Activated T-cell treated with anti-CD3 and anti-CD28 coated beads, Interleukin-2, amount 50 U/mL, for 4 hours (primary cell): Measurements from ENCODE around the gene WRAP53. TPM values are rescaled to one million over a fixed set of nuclear protein-coding genes. Genes with fewer than 3 reads are reported as not detected.

Experiments
- ATAC-seq, 2 donors: fragments of 200-7000 bp; cut with Tn5 transposase; one replicate each; pipeline ENCODE4 v1.10.0; 2021
- DNase-seq: peaks from one replicate; pipeline ENCODE4 v3.0.0-alpha.2; 2020
- H3K27me3 Mint-ChIP-seq: one replicate; pipeline ENCODE4 v1.8.0; 2021; ENCODE audit warnings: low read depth, mixed read lengths
- H3K36me3 Mint-ChIP-seq: one replicate; pipeline ENCODE4 v1.8.0; 2022; ENCODE audit warnings: mixed read lengths; ENCODE audit not compliant: insufficient read depth
- H3K4me1 Mint-ChIP-seq: one replicate; pipeline ENCODE4 v1.8.0; 2021; ENCODE audit warnings: low read depth, mixed read lengths
- H3K4me3 Mint-ChIP-seq: one replicate; pipeline ENCODE4 v1.8.0; 2021; ENCODE audit warnings: mild to moderate bottlenecking, moderate library complexity, mixed read lengths
- H3K9me3 Mint-ChIP-seq: one replicate; pipeline ENCODE4 v1.8.0; 2021; ENCODE audit warnings: mixed read lengths
- total RNA-seq, 3 donors: library from RNA; stranded (reverse); gene quantifications; one replicate each; pipeline ENCODE4 v1.2.1, GENCODE V29; 2021

The WRAP53 gene
- total RNA-seq, 3 donors from 2014 or later, result 27.3 to 34.9 (median 34.3) TPM

DNA sequence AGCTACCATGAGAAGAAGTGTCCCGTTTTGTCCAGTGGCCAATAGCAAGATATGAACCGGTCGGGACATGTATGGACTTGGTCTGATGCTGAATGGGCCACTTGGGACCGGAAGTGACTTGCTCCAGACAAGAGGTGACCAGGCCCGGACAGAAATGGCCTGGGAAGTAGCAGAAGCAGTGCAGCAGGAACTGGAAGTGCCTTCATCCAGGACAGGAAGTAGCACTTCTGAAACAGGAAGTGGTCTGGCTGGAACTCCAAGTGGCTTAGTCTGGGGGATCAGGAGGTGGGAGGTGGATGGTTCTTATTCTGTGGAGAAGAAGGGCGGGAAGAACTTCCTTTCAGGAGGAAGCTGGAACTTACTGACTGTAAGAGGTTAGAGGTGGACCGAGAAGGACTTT is 22.0 kb downstream of the WRAP53 start:
- Mint-ChIP-seq H3K4me3 (no peak overlapping the region), H3K9me3 (no peaks in the 10 kb centered on the region), H3K4me1 (peaks cover 18% of the 10 kb centered on the region), H3K27me3 (peaks cover 77% of the 10 kb centered on the region), H3K36me3 (no peaks in the 10 kb centered on the region)
- DNase-seq, result no peak
- no peak for ATAC-seq

DNA sequence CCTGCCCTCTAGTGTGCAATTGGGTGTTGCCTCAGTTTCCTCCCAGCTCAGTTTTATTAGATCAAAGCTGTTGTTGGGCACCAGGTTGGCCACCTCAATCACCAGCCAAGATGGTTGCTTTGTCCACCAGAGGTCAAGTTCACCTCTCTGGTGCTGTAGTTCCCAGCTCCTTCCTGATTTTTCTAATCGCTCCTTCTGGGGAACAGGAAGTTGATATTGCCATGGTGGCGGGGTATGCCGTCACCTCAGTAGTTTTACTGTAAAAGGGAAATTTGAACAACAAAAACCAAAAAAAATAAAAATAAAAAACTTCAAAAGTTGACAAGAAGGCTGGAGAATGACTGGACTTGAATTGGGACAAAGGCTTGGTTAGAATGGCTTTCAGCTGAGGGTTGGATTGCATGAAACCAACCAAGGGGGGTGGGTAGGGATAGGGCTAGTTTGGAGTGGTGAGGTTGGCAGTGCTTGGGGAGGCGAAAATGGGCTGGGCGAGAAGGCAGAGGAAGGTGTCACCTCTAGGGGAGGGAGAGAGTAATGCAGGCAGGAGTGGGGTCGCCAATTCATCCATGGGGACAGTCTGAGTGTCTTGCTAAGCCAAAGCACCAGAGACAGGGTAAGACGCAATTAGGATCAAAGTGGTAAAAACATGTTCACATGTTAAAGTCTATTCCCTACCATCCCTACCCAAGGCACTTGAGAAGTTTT is 22.9 kb downstream of the WRAP53 start:
- Mint-ChIP-seq H3K9me3 (no peaks in the 10 kb centered on the region), H3K36me3 (no peaks in the 10 kb centered on the region), H3K4me1 (peaks cover 12% of the 10 kb centered on the region), H3K4me3 (no peak overlapping the region), H3K27me3 (peaks cover 80% of the 10 kb centered on the region)
- peak; percentile 51 to 58 for ATAC-seq
- no peak for DNase-seq

DNA sequence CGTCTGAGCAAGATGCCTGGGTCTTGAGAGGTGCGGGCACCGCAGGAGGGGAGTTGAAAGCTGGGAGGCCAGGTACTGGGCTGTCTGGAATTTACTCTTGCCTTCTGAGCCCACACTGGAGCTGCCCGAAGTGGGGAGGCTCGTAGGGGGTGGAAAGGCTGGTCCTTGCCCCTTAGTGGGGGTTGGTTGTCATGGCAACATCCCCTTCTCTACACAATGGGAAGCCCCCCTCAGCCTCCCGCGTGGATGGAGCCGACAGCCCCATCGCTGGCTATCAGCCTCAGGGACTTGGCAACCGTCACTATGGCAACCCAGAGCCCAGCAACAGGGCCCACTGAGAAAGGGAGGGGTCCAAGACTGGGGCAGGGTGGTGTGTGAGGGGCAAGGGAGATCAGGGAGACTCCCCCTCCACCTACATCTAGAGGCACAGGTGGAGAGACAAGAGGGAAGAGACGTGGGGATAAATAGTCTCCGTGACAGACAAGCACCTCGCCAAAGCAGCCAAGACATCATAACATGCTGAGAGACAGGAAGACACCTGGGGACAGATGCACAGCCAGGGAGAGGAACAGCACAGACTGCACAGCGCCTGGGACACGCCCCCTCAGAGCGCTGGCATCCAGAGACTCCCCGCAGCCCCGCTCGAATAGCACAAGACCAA is 24.0 kb downstream of the WRAP53 start:
- no peaks in the 10 kb centered on the region for H3K36me3 Mint-ChIP-seq
- H3K4me3 Mint-ChIP-seq, result no peak overlapping the region
- no peak for DNase-seq
- H3K9me3 Mint-ChIP-seq, result no peaks in the 10 kb centered on the region
- ATAC-seq, result no peak
- peaks cover 14% of the 10 kb centered on the region for H3K4me1 Mint-ChIP-seq
- peaks cover 77% of the 10 kb centered on the region for H3K27me3 Mint-ChIP-seq

DNA sequence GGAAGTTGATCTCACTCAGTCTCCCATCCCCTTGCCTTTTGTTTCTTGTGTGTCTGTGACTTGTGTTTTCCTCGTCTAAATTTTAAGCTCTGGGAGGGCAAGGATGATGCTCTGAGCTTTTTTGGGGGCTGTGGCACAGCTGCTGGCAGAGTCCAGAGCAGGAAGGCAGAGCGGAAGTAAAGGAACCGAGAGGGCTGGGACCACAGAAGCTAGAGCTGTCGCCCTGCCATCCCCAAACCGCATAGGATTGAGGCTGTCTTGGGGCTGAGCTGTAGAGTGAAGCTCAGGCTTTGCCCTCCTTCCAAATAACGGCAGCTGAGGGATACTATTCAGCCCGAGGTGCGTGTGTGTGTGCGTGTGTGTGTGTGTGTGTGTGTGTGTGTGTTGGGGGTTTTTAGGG is 25.5 kb downstream of the WRAP53 start:
- no peak for DNase-seq
- ATAC-seq, result no peak
- no peaks in the 10 kb centered on the region for H3K36me3 Mint-ChIP-seq
- peaks cover 74% of the 10 kb centered on the region for H3K27me3 Mint-ChIP-seq
- H3K4me1 Mint-ChIP-seq, result peaks cover 23% of the 10 kb centered on the region
- no peaks in the 10 kb centered on the region for H3K9me3 Mint-ChIP-seq
- H3K4me3 Mint-ChIP-seq, result no peak overlapping the region

DNA sequence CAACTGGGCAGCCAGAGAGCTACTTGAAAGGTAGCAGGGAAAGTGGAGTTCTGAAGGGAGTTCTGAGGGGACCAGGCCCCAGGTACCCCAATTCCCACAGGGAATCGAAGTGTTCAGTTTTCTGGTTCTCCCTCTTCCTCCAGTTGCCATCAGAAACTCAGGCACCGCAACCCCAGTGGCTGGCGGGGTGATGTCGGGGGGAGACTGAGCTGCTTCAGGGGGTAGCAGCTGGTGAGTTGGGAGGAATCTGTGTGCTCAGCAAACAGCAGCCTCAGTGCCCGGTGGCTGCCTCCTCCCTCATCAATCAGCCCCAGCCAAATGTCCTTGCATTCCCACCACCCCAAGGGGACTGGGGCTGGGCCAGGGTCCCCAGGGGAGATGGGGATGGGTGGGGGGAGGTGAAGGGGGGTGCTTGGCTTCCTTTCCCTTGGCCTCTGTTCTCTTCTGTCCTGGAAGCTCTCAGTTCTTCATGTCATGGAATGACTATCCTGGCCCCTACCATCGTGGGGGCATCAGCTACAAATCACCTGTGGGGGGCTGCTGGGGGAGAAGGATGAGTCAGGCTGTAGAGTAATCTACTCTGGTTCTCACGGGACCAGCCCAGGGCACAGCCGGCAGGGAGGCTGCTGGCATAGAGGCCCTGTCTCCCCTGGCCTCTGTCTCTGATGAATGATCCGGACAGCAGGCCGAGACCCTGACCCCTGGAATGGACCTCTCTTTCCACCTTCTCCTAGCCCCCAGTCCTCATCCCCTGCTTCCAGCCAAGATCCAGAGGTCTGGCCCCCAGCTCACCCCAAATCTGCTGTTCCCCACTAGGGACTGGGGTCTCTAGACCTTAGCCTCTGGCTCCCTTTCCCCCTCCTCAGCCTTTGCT is 26.7 kb downstream of the WRAP53 start:
- Mint-ChIP-seq H3K27me3 (peaks cover 76% of the 10 kb centered on the region), H3K4me3 (no peak overlapping the region), H3K4me1 (peaks cover 23% of the 10 kb centered on the region), H3K9me3 (no peaks in the 10 kb centered on the region), H3K36me3 (no peaks in the 10 kb centered on the region)
- ATAC-seq (no peak), DNase-seq (no peak)

DNA sequence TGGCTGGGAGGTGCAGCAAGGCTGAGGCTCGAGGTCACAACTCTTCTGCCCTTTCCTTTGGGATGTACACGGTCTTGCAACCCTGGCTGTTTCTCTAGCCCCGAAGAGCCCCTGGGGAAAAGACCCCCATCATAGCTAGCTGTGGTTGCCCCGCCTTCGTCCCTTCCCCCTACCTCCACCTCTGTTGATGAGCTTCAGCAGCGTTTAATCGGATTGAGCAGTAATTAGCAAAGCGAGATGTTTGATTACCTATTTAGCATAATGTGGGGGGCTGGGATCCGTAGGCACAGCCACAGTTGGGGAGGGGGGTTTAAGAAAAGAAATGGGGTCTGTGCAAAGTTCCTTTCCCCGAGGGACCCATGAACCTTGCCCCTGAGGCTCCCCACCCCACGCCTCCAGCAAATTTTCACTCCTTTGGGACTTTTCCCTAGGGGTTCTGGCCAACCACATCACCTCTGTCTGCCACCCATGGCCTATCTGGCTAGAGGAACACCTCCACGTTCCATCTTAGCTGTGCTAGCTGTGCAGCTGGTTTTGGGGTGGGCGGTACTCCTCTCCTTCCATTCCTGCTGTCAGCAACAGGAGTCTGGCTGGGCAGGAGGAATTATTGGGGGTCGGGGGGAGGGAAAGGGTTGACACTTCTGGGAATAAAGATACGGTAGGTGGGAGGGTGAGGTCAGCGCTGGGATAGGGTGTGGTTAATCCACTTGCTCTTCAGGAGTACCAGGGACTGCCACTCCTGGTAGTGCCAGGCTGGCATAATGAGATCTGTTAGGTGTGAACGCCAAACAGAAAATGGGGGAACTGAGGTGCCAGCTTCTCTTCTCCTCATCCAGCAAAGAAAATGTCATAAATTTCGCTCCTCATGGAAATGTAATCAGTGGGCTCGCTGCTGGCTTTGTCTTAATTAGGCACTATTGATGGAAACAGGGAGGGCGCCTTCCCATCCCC is 27.9 kb downstream of the WRAP53 start:
- Mint-ChIP-seq H3K4me1 (peaks cover 14% of the 10 kb centered on the region), H3K27me3 (peaks cover 75% of the 10 kb centered on the region), H3K36me3 (no peaks in the 10 kb centered on the region), H3K4me3 (no peak overlapping the region), H3K9me3 (no peaks in the 10 kb centered on the region)
- ATAC-seq (no peak), DNase-seq (no peak)

DNA sequence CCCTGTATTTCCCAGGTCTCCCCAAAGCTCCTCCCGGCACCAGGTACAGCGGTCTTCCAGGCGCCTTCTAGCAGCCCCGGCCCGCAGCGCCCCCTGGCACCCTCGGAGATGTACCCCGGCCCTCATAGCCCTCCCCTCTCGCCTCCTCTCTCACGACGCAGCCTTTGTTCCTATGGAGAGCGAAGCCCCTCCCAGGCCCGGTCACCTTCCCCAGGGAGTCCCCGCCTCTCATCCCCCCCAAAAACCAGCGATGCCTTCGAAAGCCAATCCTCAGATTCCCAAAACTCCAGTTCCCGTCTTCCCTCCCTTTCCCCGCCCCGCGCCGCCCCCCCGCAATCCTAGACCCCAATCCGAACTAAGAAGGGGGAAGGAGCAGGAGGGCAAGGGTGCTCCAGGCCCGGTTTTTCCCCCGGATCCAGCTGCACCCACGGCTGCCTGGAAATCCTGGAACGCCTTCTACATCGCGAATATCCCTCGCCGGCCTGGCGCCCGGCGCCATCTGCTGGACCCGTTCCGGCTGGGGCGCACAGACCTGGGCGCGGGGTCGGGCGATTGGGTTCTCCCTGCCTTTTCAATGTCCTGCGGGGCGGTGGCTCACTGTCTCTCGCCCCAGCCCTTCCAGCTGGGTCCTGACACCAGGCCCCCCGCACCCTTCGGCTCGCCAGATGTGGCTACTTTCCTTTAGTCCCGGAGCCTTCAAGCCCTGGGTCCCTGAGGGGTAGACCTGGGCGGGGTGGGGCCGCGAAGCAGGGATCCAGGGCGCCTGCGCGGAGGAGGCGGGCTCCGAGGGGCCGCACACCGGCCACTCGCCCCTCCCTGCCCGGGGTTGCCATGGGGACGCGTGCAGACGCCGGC is 28.9 kb downstream of the WRAP53 start, which contains the start of gene DNAH2:
DNAH2 (plus strand) TSS at position 844 of the 855 bp plus-strand sequence. CDS start 1,991 bp downstream, outside the sequence.
- DNase-seq, result no peak
- Mint-ChIP-seq H3K9me3 (no peaks in the 10 kb centered on the region), H3K4me3 (peak within 1 kb of the TSS; percentile 69), H3K36me3 (no peaks in the 10 kb centered on the region), H3K4me1 (peaks cover 14% of the 10 kb centered on the region), H3K27me3 (peaks cover 76% of the 10 kb centered on the region)
- ATAC-seq, result peak; percentile 84 to 85

DNA sequence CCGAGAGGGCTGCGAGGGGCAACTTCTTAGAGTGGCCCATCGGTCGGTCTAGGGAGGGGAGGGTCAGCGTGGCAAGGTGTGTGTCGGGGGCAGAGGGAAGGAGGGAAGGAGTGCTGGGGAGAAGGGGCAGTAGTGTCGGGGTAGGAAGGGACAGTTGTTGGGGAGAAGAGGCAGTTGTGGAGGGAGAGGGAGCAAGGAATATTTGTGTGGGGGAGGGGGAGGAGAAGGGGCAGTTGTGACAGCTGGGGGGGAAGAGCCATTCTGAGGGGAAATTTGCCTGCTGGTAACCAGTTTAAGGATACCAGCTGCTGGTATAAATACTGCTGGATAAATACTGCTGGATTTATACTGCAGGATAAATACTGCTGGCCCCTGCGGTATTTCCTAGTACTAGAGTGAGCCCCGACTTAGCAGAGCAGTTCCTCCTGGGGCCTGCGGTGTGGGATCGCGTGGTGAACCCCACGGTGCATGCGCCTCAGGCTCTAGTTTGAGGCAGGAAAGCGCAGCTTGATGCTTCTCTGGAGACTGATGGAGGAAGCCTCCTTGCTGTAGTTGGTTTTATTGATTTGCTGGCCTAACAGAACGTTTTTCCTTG is 29.6 kb downstream of the WRAP53 start:
- ATAC-seq, result peak; percentile 63 to 74
- Mint-ChIP-seq H3K4me3 (peak overlapping the region; percentile 40), H3K4me1 (peaks cover 14% of the 10 kb centered on the region), H3K9me3 (no peaks in the 10 kb centered on the region), H3K36me3 (no peaks in the 10 kb centered on the region), H3K27me3 (peaks cover 74% of the 10 kb centered on the region)
- DNase-seq, result no peak

DNA sequence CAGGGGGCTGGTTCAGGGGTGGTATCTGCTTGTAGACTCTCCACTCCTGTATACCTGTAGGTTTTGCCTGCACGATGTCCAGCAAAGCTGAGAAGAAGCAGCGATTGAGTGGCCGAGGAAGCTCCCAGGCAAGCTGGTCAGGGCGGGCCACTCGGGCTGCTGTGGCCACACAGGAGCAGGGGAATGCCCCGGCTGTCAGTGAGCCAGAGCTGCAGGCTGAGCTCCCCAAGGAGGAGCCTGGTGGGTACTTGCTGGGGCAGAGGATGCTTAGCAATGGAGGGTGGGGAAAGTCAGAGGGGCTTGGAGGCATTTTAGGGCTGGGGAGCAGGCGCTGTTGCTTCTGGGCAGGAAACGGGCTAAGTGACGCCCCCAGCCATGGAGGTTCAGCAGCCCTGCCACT is 31.4 kb downstream of the WRAP53 start:
- peaks cover 73% of the 10 kb centered on the region for H3K27me3 Mint-ChIP-seq
- DNase-seq (no peak), ATAC-seq (no peak)
- no peaks in the 10 kb centered on the region for H3K9me3 Mint-ChIP-seq
- no peaks in the 10 kb centered on the region for H3K36me3 Mint-ChIP-seq
- H3K4me3 Mint-ChIP-seq, result no peak overlapping the region
- H3K4me1 Mint-ChIP-seq, result peaks cover 14% of the 10 kb centered on the region

DNA sequence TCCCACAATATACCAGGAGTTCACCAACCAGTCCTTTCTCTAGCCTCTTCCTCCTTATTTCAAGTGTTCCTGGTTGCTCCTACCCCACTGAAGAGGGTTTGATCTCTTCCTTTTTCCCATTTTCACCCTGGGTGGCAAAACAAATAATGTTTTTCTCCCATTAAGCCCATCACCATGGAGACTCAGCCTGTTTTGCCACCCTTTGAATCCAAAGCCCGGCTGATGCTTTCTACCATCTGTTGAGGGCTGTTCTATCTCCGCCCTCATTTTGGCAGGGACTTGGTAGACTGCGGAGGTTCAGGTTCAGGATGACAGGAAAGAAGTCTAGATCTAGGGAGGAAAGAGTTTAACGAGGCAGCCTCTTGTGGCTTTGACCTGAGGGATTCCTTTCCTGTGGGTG is 31.8 kb downstream of the WRAP53 start:
- no peaks in the 10 kb centered on the region for H3K9me3 Mint-ChIP-seq
- peaks cover 14% of the 10 kb centered on the region for H3K4me1 Mint-ChIP-seq
- DNase-seq (no peak), ATAC-seq (no peak)
- no peaks in the 10 kb centered on the region for H3K36me3 Mint-ChIP-seq
- peaks cover 69% of the 10 kb centered on the region for H3K27me3 Mint-ChIP-seq
- H3K4me3 Mint-ChIP-seq, result no peak overlapping the region

DNA sequence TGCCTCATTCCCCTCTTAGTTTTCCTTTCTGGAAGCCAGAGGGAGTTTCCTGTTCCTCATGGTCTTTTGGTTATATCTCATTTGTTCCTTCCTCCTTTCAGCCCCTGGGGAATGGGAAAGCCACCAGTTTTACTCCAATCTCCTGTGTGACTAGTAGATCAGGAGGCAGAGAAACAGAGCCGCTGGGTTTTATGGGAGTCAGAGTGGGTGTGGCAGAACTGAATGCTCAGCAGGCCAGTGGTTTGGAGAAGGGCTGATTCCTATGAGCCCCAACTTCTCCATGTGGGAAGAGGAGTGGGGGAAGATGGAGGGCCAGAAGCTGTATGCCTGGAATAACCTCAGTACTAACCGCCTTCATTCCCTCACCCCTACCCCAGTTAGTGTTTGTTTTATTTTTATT is 33.3 kb downstream of the WRAP53 start:
- Mint-ChIP-seq H3K27me3 (peaks cover 58% of the 10 kb centered on the region), H3K4me3 (no peak overlapping the region), H3K4me1 (peaks cover 10% of the 10 kb centered on the region), H3K9me3 (no peaks in the 10 kb centered on the region), H3K36me3 (no peaks in the 10 kb centered on the region)
- ATAC-seq (no peak), DNase-seq (no peak)

DNA sequence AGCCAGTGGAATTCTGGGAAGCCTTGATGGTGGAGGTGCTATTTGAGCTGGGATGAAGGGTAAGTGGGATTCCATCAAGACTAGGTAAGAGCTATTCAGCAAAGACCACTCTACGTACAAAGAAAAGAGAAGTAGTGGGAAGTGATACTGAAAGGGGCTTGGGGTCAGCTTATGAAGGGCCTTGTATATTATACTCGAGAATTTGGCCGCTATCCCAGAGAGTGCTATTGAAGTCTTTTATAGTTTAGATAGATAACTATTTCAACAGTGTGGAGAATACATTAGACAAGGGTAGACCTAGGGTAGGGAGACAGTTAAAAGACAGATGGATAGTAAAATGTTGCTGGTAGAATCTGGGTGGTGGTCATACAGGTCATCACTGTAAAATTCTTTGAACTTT is 39.6 kb downstream of the WRAP53 start:
- DNase-seq (no peak), ATAC-seq (no peak)
- Mint-ChIP-seq H3K4me1 (no peaks in the 10 kb centered on the region), H3K36me3 (no peaks in the 10 kb centered on the region), H3K4me3 (no peak overlapping the region), H3K9me3 (no peaks in the 10 kb centered on the region), H3K27me3 (peaks cover 25% of the 10 kb centered on the region)

DNA sequence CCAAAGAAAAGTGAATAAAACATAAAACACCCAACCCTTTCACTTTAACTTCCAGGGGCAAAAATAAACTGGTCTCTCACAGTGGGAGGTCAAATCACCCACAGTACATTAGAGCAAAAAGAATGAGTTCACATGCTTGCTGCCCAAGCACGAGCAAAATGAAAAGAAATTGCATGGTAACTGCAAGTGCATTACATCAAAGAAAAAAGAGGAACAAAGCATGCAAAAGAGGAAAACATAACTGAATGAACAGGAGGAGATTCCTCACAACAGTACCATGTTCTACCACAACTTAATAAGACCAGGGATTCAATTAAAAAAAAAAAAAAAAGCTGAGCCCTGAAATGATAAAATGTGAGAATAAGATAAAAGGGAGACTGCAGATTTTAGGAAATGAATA is 41.5 kb downstream of the WRAP53 start:
- DNase-seq, result no peak
- H3K36me3 Mint-ChIP-seq, result no peaks in the 10 kb centered on the region
- no peak for ATAC-seq
- peaks cover 15% of the 10 kb centered on the region for H3K27me3 Mint-ChIP-seq
- H3K9me3 Mint-ChIP-seq, result no peaks in the 10 kb centered on the region
- no peak overlapping the region for H3K4me3 Mint-ChIP-seq
- H3K4me1 Mint-ChIP-seq, result no peaks in the 10 kb centered on the region
